Measurements from ENCODE around the gene KAZALD1. TPM values are rescaled to one million over a fixed set of nuclear protein-coding genes. Genes with fewer than 3 reads are reported as not detected.

Gene KAZALD1
- total and polyA plus RNA-seq, 10 of the 15 experiments (the other 5 are each of a cell fraction or from before 2014, with no cell fraction given), result 0.10 to 4.3 (median 1.9) TPM

GRCh38 chr10:101085846-101086245, 24.1 kb downstream of the KAZALD1 start:
- peaks cover 1 to 14% of the 10 kb centered on the region in 2 experiments for H3K27me3 ChIP-seq (replicated peaks in 1 of 2; ENCODE audit: control insufficient read depth in 2 of 2, insufficient read depth in 2 of 2, low read length in 1 of 2)
- no peaks in the 10 kb centered on the region for H3K4me1 ChIP-seq (ENCODE audit: control insufficient read depth, insufficient read depth, low read length)
- no peaks in the 10 kb centered on the region for H3K79me2 ChIP-seq (ENCODE audit: control insufficient read depth, insufficient read depth, low read length)
- 1% methylated on average over 6 of the region's 6 CpGs for WGBS (ENCODE audit: insufficient coverage, insufficient replicate concordance, low lambda C conversion rate, missing lambda C conversion rate)
- SMC1A ChIA-PET (ENCODE audit: uncharacterized antibody, unreplicated experiment), result interaction anchor here (2.4 kb wide), 1 partner anchor 10 kb away, joined by 11 read pairs; no protein-coding TSS in a partner anchor
- H3K9me3 ChIP-seq (replicated peaks; ENCODE audit: control insufficient read depth, insufficient read depth, low read length), result no peaks in the 10 kb centered on the region
- in situ Hi-C loops (cut with MboI) (no loop called here), intact Hi-C loops (cut with micrococcal nuclease; ENCODE audit: unreplicated experiment) (no loop called here)
- H3K27ac ChIP-seq (ENCODE audit: control insufficient read depth, insufficient read depth), result no peak overlapping the region
- no peak overlapping the region for H3K4me2 ChIP-seq (ENCODE audit: control insufficient read depth, insufficient read depth)
- DNase-seq (ENCODE audit: low read depth, low spot score) (no peak), ATAC-seq (no peak), FAIRE-seq (no peak)
- H4K20me1 ChIP-seq (ENCODE audit: control insufficient read depth, insufficient read depth), result no peaks in the 10 kb centered on the region
- POLR2A ChIA-PET, result no interaction called here
- no peak overlapping the region for H2AFZ ChIP-seq (ENCODE audit: control insufficient read depth, low read depth, low read length)
- no peaks in the 10 kb centered on the region for H3K36me3 ChIP-seq (ENCODE audit: control insufficient read depth in 2 of 2, insufficient read depth in 2 of 2, low read length in 1 of 2)
- CTCF ChIA-PET, result interaction anchor here (0.9 to 5.9 kb wide), 4 partner anchors 10 to 34 kb away, joined by 3 to 31 read pairs (median 4); no protein-coding TSS in a partner anchor
- no TSS peak for BruUV-seq (replicated peaks)
- RAD21 ChIA-PET (ENCODE audit: unreplicated experiment), result interaction anchor here (0.6 kb wide), 1 partner anchor 10 kb away, joined by 3 read pairs; no protein-coding TSS in a partner anchor
- no peak overlapping the region for H3K4me3 ChIP-seq
- H3K9ac ChIP-seq (ENCODE audit: control insufficient read depth, insufficient read depth, low read length), result no peak overlapping the region
- no peak for TF ChIP-seq ZBTB11 (CRISPR knock-in tag; IDR thresholded peaks at IDR 0.05)
- no peak for TF ChIP-seq CREM (IDR thresholded peaks at IDR 0.05; ENCODE audit: low read depth)
- TF ChIP-seq ZBTB33 (IDR thresholded peaks at IDR 0.05), result no peak
- TF ChIP-seq MTA3 (IDR thresholded peaks at IDR 0.05; ENCODE audit: borderline replicate concordance, low read length), result no peak
- TF ChIP-seq WRNIP1 (IDR thresholded peaks at IDR 0.05; ENCODE audit: borderline replicate concordance, low read depth, low read length), result no peak
- no peak for TF ChIP-seq POLR2A (IDR thresholded peaks at IDR 0.05; ENCODE audit: low read depth, low read length)
- no peak for TF ChIP-seq SKIL (IDR thresholded peaks at IDR 0.05; ENCODE audit: low read depth, poor library complexity, severe bottlenecking)
- no peak for TF ChIP-seq SUZ12 (IDR thresholded peaks at IDR 0.05; ENCODE audit: unreplicated experiment)
- TF ChIP-seq BCL3 (IDR thresholded peaks at IDR 0.05; ENCODE audit: borderline replicate concordance, insufficient read depth, low read depth, low read length, poor library complexity, severe bottlenecking), result no peak
- TF ChIP-seq ZNF384 (IDR thresholded peaks at IDR 0.05; ENCODE audit: borderline replicate concordance, low read depth, low read length), result no peak
- no peak for TF ChIP-seq FOXK2 (IDR thresholded peaks at IDR 0.05)
- TF ChIP-seq MAX (IDR thresholded peaks at IDR 0.05; ENCODE audit: low read depth, low read length), result no peak

Measured in GM12878 (cell line).